B cell (primary cell): Measurements from ENCODE around the gene PDZD4. TPM values are rescaled to one million over a fixed set of nuclear protein-coding genes. Genes with fewer than 3 reads are reported as not detected.

Experiments used
- ATAC-seq: fragments of 200-7000 bp; cut with Tn5 transposase; one replicate; pipeline ENCODE4 v1.10.0; 2021; ENCODE audit warnings: low read depth, mild to moderate bottlenecking, moderate number of reproducible peaks, moderate library complexity
- CTCF ChIA-PET: fragments of 350-600 bp; sonication (Branson Sonifier 250); formaldehyde crosslinking; loops from one replicate; lab custom pipeline; 2021; ENCODE audit warnings: antibody characterized with exemption, inconsistent platforms; lab: Charles Lee
- POLR2A ChIA-PET: fragments of 350-600 bp; sonication (Branson Sonifier 250); formaldehyde crosslinking; loops from one replicate; lab custom pipeline; 2021; ENCODE audit warnings: antibody characterized with exemption; lab: Charles Lee
- DNase-seq: peaks from one replicate; pipeline ENCODE4 v3.0.0; 2013
- H2AFZ ChIP-seq: 2 replicates; pipeline ENCODE4 v1.6.1; 2012; ENCODE audit warnings: mild to moderate bottlenecking, low read depth, low read length; ENCODE audit not compliant: insufficient read depth, poor library complexity, severe bottlenecking
- H3K27ac ChIP-seq, 2 donors: 1 replicate in 1 of 2; 2 replicates in 1 of 2; pipeline ENCODE4 v1.5.1; 2012 to 2013; ENCODE audit warnings: low read length in 2 of 2, mild to moderate bottlenecking in 2 of 2, moderate library complexity in 1 of 2
- H3K27me3 ChIP-seq, 4 experiments: fragments of 200-600 bp in 1 of 4; sonication (generic) in 1 of 4; replicated peaks in 1 of 4; 1 replicate in 2 of 4; 2 replicates in 2 of 4; pipeline versions ENCODE4 v1.6.1 to v1.7.0; 2013 to 2016; ENCODE audit warnings: low read length in 3 of 4, mild to moderate bottlenecking in 2 of 4, mixed read lengths in 1 of 4, moderate library complexity in 1 of 4; ENCODE audit not compliant: insufficient read depth in 4 of 4, control insufficient read depth in 3 of 4; ENCODE audit errors: control extremely low read depth in 1 of 4
- H3K36me3 ChIP-seq, 2 experiments: replicated peaks in 1 of 2; 1 replicate in 1 of 2; 2 replicates in 1 of 2; pipeline versions ENCODE4 v1.6.1 to v1.7.1; 2013; ENCODE audit warnings: low read length in 1 of 2; ENCODE audit not compliant: insufficient read depth in 2 of 2, control insufficient read depth in 1 of 2; ENCODE audit errors: control extremely low read depth in 1 of 2, extremely low read depth in 1 of 2
- H3K4me1 ChIP-seq, 2 donors: fragments of 200-600 bp in 1 of 2; sonication (generic) in 1 of 2; 1 replicate in 1 of 2; 2 replicates in 1 of 2; pipeline versions ENCODE4 v1.5.1 to v1.6.1; 2013 to 2017; ENCODE audit warnings: low read length in 2 of 2; ENCODE audit not compliant: control insufficient read depth in 2 of 2, insufficient read depth in 2 of 2
- H3K4me2 ChIP-seq: replicated peaks from 2 replicates; pipeline ENCODE3; 2012; ENCODE audit warnings: mild to moderate bottlenecking, low read depth, low read length; ENCODE audit not compliant: poor library complexity, severe bottlenecking
- H3K4me3 ChIP-seq, 5 experiments: fragments of 200-600 bp in 1 of 5; sonication (generic) in 1 of 5; 1 replicate in 3 of 5; 2 replicates in 2 of 5; pipeline versions ENCODE4 v1.5.1 to v1.7.0; 2011 to 2016; ENCODE audit warnings: low read length in 4 of 5, mild to moderate bottlenecking in 4 of 5, low read depth in 2 of 5, control low read depth in 1 of 5, moderate library complexity in 1 of 5; ENCODE audit not compliant: insufficient read depth in 1 of 5; ENCODE audit errors: control extremely low read depth in 1 of 5, extremely low read depth in 1 of 5
- H3K79me2 ChIP-seq: fragments of 200-600 bp; sonication (generic); one replicate; pipeline ENCODE4 v1.6.0; 2016; ENCODE audit warnings: low read length; ENCODE audit not compliant: control insufficient read depth, insufficient read depth
- H3K9ac ChIP-seq: fragments of 200-600 bp; sonication (generic); 2 replicates; pipeline ENCODE4 v1.6.1; 2017; ENCODE audit warnings: mild to moderate bottlenecking, low read length, moderate library complexity
- H3K9me3 ChIP-seq, 3 donors: one replicate each; pipeline versions ENCODE4 v1.6.1 to v1.7.1; 2013; ENCODE audit warnings: low read length in 2 of 3; ENCODE audit not compliant: control insufficient read depth in 2 of 3, insufficient read depth in 1 of 3; ENCODE audit errors: control extremely low read depth in 1 of 3
- H4K20me1 ChIP-seq: 2 replicates; pipeline ENCODE4 v1.6.0; 2012; ENCODE audit warnings: mild to moderate bottlenecking, low read length; ENCODE audit not compliant: insufficient read depth, control insufficient read depth, poor library complexity, severe bottlenecking
- H3K27ac Mint-ChIP-seq: one replicate; pipeline ENCODE4 v1.8.0; 2021; ENCODE audit warnings: mixed read lengths
- H3K27me3 Mint-ChIP-seq: one replicate; pipeline ENCODE4 v1.8.0; 2021; ENCODE audit warnings: mixed read lengths
- H3K4me1 Mint-ChIP-seq: one replicate; pipeline ENCODE4 v1.8.0; 2021; ENCODE audit warnings: mixed read lengths
- H3K4me3 Mint-ChIP-seq: one replicate; pipeline ENCODE4 v1.8.0; 2021; ENCODE audit warnings: mixed read lengths
- H3K9me3 Mint-ChIP-seq: one replicate; pipeline ENCODE4 v1.8.0; 2022; ENCODE audit warnings: mixed read lengths; ENCODE audit not compliant: insufficient read depth
- EZH2 ChIP-seq: IDR thresholded peaks from 2 replicates; pipeline ENCODE4 v1.6.1; 2012; ENCODE audit warnings: borderline replicate concordance, low read depth, mild to moderate bottlenecking, moderate library complexity, low read length; ENCODE audit not compliant: insufficient read depth, poor library complexity, severe bottlenecking
- WGBS: methylation state at CpG from one replicate; pipeline ENCODE4 v1.1.5; 2013; ENCODE audit warnings: missing lambda C conversion rate; ENCODE audit not compliant: insufficient coverage; 5-methylcytosine and 5-hydroxymethylcytosine counted together
- intact Hi-C: fragments of 100-400 bp; cut with micrococcal nuclease; formaldehyde crosslinking; loops from one replicate; pipeline ENCODE4 v1.10.0; 2022
- polyA plus RNA-seq: library from polyadenylated mRNA; depleted of rRNA; stranded (reverse); fragments of >200 nt; gene quantifications from 2 replicates; pipeline ENCODE4 v1.2.3, GENCODE V29; 2012
- total RNA-seq, 2 donors: library from RNA; stranded (reverse); fragments of 120-200 nt in 1 of 2; gene quantifications; 1 replicate in 1 of 2; 2 replicates in 1 of 2; pipeline versions ENCODE4 v1.2.3 to v1.2.4, GENCODE V29; 2013 to 2022
- TF ChIP-seq, protein P1 (sequence below): fragments of 200-600 bp; IDR thresholded peaks from one replicate; pipeline ENCODE4 v1.8.0; 2022; ENCODE audit warnings: antibody characterized with exemption, mild to moderate bottlenecking

The PDZD4 gene
- total and polyA plus RNA-seq, 2 donors (not counting 1 experiment from before 2014, with no cell fraction given), result 0.36 TPM; not detected in 1

DNA sequence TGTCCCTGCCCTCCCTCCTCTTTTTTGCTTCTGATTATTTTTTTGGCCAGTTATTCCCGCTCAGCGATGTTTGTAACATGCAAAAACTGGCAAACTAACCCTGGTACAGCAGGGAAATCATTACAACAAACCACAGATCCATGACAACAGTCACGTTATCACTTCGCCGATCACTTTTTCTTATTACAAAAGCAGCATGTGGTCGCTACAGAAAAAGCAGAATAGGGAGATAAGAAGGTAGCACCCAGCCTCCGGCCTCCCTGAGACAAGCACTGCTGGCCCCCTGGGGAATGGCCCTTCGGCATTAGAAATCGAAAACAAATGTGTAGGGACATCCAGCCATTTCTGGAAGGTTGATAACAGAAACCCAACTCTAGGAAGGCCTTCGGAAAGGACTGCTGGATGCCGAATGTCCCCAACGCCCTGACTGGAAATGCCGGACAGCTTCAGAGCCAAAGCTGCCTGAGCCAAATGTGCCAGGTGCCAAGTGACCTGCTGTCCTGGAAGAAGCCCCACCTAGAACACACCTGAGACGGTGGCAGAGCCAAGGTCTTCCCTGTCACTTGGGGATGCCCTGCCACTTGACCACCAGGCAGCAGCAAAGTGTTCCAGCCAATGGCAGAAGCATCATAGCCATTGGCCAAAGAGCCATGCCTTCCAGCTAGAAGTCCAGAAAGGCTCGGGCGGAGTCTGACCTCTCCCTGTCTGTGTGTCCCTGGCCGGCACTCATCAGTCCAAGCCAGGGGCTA is 39.1 kb downstream of the PDZD4 start:
- H3K79me2 ChIP-seq, result peaks cover 54% of the 10 kb centered on the region
- H3K9ac ChIP-seq, result no peak overlapping the region
- no peak overlapping the region for H2AFZ ChIP-seq
- Mint-ChIP-seq H3K27ac (no peak overlapping the region), H3K4me3 (no peak overlapping the region), H3K27me3 (no peaks in the 10 kb centered on the region), H3K4me1 (peaks cover 27% of the 10 kb centered on the region), H3K9me3 (no peaks in the 10 kb centered on the region)
- no peak for TF ChIP-seq EZH2
- ChIA-PET POLR2A (no interaction called here), CTCF (no interaction called here)
- no peak for DNase-seq
- no peak overlapping the region for H3K4me3 ChIP-seq
- no peaks in the 10 kb centered on the region for H3K27me3 ChIP-seq
- peaks cover 0 to 16% of the 10 kb centered on the region in 2 experiments for H3K36me3 ChIP-seq
- H3K27ac ChIP-seq, result no peak overlapping the region
- H3K4me2 ChIP-seq, result no peak overlapping the region
- intact Hi-C loops, result no loop called here
- WGBS, result 97% methylated on average over 12 of the region's 17 CpGs
- H4K20me1 ChIP-seq, result peaks cover 7% of the 10 kb centered on the region
- H3K9me3 ChIP-seq, result no peaks in the 10 kb centered on the region
- ATAC-seq, result no peak
- H3K4me1 ChIP-seq, result peaks cover 16 to 24% of the 10 kb centered on the region in 2 donors

DNA sequence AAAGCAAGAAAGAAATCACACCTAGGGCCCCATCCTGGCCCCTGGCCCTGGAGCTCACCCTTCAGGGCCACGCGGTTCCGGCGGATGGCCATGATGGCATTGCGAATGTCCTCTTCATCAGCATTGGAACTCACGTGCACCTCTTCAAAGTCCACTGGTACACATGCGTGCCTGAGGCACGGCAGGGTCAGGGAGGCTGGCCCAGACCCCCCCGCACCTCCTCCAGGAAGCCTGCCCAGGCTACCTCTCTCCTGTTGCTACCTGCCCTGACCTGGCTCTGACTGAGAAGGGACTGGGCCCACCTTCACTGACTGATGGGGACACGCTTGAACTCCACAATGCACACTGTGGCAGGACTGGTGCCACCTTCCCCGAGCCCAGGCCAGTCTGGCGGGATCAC is 40.7 kb downstream of the PDZD4 start:
- intact Hi-C loops, result no loop called here
- H3K4me2 ChIP-seq, result no peak overlapping the region
- ATAC-seq, result no peak
- DNase-seq, result no peak
- H3K27me3 Mint-ChIP-seq, result no peaks in the 10 kb centered on the region
- no peaks in the 10 kb centered on the region for H3K9me3 ChIP-seq
- H3K9ac ChIP-seq, result no peak overlapping the region
- ChIA-PET POLR2A (no interaction called here), CTCF (interaction anchor here (0.9 kb wide), 1 partner anchor 135 kb away, joined by 3 read pairs; no protein-coding TSS in a partner anchor)
- H2AFZ ChIP-seq, result no peak overlapping the region
- H3K4me1 ChIP-seq, result peaks cover 8 to 12% of the 10 kb centered on the region in 2 donors
- H3K4me1 Mint-ChIP-seq, result peaks cover 17% of the 10 kb centered on the region
- TF ChIP-seq, protein P1, sequence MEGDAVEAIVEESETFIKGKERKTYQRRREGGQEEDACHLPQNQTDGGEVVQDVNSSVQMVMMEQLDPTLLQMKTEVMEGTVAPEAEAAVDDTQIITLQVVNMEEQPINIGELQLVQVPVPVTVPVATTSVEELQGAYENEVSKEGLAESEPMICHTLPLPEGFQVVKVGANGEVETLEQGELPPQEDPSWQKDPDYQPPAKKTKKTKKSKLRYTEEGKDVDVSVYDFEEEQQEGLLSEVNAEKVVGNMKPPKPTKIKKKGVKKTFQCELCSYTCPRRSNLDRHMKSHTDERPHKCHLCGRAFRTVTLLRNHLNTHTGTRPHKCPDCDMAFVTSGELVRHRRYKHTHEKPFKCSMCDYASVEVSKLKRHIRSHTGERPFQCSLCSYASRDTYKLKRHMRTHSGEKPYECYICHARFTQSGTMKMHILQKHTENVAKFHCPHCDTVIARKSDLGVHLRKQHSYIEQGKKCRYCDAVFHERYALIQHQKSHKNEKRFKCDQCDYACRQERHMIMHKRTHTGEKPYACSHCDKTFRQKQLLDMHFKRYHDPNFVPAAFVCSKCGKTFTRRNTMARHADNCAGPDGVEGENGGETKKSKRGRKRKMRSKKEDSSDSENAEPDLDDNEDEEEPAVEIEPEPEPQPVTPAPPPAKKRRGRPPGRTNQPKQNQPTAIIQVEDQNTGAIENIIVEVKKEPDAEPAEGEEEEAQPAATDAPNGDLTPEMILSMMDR, result no peak
- TF ChIP-seq EZH2, result no peak
- no peak overlapping the region for H3K27ac Mint-ChIP-seq
- H3K27ac ChIP-seq, result no peak overlapping the region
- H3K4me3 Mint-ChIP-seq, result no peak overlapping the region
- H3K4me3 ChIP-seq, result no peak overlapping the region
- no peaks in the 10 kb centered on the region for H4K20me1 ChIP-seq
- peaks cover 0 to 23% of the 10 kb centered on the region in 2 experiments for H3K36me3 ChIP-seq
- WGBS, result 98% methylated on average over 8 of the region's 12 CpGs
- H3K27me3 ChIP-seq, result no peaks in the 10 kb centered on the region
- H3K9me3 Mint-ChIP-seq, result no peaks in the 10 kb centered on the region
- H3K79me2 ChIP-seq, result peaks cover 38% of the 10 kb centered on the region
